GM21360 (cell line): ENCODE results near the gene FNDC3A.
A peak's percentile ranks its signal among the peaks of the same experiment; 100 is the strongest.

ENCODE experiments used
- ATAC-seq: cut with Tn5 transposase; IDR thresholded peaks from one replicate; pipeline ENCODE4 v1.9.1; 2021; ENCODE audit warnings: mild to moderate bottlenecking, moderate library complexity; ENCODE audit not compliant: unreplicated experiment

Gene FNDC3A, protein sequence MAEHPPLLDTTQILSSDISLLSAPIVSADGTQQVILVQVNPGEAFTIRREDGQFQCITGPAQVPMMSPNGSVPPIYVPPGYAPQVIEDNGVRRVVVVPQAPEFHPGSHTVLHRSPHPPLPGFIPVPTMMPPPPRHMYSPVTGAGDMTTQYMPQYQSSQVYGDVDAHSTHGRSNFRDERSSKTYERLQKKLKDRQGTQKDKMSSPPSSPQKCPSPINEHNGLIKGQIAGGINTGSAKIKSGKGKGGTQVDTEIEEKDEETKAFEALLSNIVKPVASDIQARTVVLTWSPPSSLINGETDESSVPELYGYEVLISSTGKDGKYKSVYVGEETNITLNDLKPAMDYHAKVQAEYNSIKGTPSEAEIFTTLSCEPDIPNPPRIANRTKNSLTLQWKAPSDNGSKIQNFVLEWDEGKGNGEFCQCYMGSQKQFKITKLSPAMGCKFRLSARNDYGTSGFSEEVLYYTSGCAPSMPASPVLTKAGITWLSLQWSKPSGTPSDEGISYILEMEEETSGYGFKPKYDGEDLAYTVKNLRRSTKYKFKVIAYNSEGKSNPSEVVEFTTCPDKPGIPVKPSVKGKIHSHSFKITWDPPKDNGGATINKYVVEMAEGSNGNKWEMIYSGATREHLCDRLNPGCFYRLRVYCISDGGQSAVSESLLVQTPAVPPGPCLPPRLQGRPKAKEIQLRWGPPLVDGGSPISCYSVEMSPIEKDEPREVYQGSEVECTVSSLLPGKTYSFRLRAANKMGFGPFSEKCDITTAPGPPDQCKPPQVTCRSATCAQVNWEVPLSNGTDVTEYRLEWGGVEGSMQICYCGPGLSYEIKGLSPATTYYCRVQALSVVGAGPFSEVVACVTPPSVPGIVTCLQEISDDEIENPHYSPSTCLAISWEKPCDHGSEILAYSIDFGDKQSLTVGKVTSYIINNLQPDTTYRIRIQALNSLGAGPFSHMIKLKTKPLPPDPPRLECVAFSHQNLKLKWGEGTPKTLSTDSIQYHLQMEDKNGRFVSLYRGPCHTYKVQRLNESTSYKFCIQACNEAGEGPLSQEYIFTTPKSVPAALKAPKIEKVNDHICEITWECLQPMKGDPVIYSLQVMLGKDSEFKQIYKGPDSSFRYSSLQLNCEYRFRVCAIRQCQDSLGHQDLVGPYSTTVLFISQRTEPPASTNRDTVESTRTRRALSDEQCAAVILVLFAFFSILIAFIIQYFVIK

DNA sequence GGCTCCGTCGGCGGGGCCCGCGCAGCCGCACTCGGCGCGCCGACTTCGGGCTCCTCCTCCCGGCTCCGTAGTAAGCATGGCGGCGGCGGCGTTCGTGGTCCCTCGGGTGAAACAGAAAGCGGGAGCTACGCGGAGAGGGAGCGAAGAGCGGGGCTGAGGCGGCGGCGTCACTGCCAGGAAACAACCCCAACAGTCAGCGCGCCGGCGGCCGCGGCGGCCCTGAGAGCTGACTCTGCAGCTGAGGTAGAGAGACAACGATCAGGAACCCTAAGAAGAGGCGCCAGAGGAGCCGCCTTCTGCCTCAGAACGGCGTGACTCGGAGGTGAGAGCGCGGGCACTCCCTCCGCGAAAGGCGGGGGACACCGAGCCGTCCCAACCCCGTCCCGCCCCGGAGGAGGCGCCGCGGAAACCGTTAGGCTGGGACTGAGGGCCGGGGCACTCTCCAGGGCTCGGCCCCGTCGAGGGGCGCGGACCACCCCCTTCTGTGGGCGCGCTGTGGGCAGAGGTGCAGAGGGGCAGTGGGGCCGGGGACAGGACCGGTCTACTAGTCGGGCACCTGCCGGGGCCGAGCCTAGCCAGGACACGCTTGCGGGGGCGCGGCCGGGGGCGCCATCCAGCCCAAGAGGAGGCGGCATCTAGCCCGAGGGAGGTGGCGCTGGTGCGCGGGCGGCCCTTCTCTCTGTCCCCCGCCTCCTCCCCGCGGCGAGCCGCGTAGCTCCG is at the start of gene FNDC3A:
FNDC3A (plus strand) TSS at position 57 of the 720 bp plus-strand sequence. CDS start 30,279 bp downstream, outside the sequence.
- ATAC-seq = peak; percentile 57

DNA sequence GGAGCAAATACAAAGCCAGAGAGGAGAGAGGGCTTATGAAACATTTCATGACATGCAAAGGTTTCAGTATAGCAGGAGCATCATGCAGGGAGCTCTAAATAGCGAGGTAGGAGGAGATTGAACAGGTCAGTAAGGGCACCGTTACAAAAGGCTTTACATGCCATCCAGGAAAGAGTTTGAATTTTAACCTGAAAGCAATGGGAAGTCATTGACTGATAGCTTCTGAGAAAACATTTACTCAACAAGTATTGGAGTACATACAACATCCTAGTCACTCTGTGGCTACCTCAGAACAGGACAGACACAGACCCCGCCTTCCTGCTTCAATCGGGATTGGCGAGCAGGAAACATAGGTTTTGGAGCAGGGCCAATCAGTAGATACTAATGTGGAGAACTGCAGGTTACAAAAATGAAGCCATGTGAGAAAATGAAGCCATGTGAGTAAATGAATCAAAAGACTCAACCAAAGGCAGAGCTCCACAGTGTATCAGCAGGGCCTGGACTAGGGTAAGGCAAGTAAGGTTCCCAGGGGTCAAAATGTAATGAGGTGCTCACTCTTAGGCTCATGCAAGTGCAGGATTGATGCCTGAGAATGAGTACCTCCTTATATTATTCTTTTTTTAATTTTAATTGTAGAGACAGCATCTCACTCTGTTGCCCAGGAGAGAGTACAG is 46.8 kb upstream of the FNDC3A start:
- ATAC-seq = no peak

DNA sequence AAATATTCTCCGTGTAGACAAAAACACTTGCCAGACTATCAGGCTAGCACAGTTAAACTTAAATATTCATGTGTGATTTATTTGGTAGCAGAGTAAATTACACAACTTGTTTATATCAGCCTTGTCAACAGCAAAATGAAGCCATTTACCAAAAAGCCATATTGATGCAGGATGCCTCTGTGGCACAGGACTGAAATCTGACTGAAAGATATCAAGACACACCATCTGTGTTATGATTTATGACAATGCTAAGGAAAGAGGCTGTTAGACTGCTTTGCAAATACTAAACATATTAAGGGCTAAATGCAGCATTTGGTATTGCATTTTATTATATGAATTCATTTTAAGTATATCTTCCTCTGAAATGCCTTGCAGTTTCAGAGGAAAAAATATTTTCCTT is 44.8 kb upstream of the FNDC3A start:
- no peak for ATAC-seq

DNA sequence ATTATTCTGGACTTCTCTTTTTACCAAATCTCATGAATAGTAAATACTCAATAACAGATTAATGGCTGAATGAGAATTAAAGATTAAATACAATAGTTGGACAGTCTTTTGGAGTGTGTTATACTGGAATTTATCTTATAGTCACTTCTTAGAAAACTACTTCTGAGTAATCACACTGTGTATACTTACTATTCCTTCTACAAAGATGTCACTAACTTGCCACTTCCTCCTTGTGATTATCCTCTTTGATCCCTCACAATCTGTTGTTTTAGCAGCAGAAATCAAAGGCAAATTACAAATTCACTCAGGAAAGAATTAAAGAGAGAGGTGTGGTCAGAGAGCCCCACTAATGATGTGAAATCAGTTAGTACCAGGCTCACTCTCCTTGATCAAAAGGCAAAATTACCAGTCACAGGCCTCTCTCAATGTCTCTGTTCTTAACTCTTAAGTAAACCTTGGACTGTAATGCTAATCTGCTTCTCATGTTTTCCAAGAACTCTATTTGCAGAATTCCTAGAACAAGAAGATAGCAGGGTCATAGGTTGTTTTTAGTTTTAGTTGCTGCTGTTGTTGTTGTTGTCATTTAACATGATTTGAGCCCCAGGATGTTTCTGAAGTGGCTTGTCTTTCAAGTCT is 37.3 kb upstream of the FNDC3A start:
- ATAC-seq = no peak

DNA sequence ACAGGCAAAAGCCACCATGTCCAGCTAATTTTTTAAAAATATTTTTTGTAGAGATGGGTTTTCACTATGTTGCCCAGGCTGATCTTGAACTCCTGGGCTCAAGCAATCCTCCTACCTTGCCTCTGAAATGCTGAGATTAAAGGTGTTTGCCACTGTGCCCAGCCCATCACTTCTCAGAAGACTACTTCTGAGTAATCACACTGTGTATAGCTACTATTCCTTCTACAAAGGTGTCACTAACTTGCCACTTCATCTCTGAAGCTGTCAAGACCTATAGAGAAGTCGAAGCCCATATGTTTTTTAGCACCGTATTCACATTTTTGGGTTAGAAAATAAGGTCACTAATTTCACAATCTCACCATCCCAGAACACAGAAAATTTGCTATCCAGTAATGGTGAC is 36.0 kb upstream of the FNDC3A start:
- ATAC-seq = no peak

DNA sequence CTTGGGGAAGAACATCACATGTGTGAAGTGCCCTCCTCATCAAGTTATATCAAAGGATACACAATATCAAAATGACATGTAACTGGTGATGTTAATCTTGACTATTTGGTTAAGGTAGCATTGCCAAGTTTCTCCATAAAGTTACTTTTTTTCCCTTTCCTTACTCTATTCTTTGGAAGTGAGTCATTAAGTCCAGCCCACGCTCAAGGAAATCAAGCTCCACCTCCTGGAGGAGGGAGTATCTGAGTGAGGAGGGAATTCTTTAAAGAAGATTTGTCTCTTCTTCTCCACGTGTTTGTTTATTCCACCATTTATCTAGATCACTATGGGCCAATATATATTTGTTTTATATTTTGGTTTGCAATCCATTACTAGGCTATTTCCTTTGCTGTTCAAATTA is 33.6 kb upstream of the FNDC3A start:
- ATAC-seq = no peak

DNA sequence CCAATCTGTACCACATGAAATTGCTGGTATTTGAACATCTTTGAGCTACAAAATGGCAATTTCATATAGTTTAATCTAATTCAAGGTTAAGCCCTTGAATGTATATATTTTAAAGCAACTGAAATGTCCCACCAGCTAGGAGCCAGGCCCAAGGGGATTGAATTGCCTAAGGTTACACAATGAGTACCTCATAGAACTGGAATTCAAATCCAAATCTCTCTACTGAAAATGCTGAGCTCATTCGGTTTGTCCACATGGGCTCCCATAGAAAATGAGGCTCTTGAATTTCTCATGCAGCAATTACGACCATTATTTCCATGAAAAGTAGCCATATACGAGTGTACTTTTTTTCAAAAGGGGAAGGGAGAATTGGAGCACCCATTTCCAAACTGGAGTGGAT is 31.5 kb upstream of the FNDC3A start:
- ATAC-seq = no peak

DNA sequence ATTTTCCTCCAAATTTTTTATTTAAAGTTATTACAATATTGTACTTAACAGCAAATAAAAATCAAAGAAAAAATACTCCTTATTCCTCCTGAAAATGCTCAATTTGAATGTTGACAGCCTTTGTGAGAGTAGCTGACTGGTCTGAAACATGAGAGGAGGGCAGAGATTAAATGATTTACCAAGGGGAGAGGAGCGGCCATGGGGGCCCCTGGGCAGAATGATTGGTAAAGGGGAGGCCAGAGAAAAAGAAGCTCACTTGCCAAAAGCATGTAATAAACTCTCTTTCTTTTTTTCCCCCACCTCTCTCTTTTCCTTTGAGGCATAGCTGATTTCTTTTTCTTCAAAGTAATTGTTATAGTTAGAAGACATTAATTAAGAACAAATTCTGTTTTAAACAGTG is 30.1 kb upstream of the FNDC3A start:
- ATAC-seq = no peak

DNA sequence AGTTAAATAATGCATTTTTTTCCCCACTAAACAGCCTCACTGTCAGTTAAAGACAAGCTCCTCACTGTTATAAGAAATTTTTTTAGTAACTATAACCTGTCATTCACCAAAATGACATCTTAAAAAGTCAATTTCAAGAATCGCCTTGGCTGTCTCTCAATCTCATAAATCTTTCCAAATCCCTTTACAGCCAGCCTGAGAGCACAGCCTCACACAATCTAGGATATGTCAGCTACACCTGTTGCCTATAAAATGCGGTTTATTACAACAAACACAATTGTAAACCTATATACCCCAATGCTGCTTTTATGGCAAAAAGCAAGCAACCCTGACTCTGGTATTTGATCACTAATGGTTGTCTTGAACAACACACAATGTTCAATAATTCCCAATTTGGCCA is 29.5 kb upstream of the FNDC3A start:
- no peak for ATAC-seq

DNA sequence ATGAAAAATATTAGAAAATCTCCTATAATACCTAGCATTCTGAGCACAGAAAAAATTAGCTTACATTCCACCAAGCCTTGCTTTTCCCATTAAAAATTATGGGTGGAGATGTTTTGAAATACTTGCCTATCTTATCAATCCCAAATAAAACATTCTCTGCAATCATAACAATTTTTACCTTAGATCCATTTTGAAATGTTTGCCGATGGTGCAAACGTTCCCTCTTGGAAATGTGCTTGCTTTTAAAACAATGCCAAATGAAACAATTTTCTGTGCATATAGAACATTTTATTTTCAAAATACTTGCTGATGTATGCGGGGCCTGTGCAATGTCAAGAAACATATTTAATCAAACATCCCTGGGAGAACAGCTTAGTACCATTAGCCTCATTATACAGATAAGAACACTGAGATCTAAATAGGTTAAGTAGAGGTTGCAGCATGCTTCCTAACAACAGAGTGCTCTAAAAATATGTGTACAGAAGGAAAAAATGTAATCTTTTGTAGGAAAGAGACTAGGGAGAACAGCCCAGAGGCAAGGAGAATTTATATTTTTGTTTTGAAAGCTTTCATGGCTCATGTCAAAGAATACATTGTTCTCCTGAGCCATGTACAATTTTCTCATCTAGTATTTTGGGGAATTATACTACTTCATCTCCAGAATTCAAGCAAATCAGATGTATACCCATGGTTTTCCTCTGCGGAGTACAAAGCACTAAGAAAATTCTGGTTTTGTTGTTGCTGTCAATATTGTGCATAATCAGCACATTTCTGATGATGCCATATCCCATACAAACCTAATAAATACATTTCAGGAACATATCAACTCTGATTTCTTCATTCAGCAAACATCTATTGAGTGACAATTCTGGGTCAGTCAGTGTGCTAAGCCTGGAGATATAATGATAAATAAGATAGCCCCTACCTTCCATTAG is 25.9 kb upstream of the FNDC3A start:
- no peak for ATAC-seq

DNA sequence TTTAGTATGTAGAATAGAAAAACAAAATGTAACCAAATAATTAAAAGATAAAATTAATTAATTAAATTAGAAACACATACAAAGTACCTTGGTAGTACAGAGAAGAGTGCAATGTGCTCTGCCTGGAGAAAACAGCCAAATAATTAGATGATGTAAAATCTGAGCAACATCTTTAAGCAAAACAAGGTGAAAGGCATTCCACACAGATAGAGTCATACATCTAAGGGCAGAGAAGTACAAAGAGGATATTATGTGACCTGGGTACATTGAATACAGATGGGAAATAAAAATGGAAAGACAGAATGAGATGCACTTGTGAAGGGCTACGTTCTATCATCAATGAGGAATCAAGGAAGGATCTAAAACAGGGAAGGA is 25.2 kb upstream of the FNDC3A start:
- ATAC-seq = no peak

DNA sequence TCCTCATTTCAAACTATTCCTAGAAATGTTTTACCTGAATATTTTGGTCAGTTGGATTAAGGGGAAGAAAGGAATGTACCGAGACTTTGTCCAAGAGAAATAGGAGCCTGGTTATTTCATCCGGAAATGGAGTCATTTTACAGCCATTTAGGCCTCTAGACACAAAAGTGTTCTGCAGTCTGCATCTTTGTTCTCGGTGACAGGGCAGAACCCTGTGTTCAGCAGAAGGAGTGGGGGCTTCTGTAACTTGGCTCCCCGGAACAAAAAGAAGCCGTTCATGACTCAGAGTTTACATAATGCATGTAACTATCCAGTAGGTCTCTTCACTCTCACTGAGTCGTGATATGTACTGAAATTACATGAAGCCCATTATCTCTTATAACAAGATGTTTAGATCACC is 21.6 kb upstream of the FNDC3A start:
- ATAC-seq = no peak

DNA sequence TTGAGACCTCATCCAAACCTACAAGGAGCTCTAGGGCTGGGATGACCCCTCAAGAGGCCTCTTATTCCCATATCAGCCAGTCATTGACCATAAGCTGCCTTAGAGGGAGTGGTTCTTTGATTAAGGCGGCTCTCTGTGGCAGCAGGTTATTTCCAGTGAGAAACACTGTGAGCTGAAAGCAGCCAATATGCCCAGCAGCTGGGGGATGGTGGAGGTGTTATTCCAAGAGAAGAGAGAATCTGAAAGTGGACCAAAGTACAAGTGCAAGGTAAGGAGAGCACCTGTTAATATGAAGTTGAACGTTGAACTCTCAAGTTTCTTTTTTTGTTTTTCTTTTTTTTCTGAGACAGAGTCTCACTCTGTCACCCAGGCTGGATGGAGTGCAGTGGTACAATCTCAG is 20.2 kb upstream of the FNDC3A start:
- ATAC-seq = no peak

DNA sequence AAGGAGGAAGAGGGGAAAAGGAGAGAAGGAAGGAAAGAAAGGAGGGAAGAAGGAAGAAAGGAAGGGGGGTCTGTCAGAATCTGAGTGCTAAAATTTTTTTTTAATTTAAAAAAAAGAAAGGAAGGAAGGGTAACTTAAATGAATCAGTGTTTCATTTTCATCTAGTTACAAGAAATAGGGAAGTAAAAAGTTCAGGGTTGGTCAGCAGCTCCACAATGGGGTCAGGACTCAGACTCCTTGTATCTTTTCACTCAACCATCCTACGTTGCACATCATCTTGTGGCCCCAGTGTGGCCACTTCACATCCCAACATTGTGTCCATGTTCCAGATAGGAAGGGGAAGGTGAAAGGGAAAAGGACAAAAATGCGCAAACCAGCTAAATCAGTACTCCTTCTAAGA is 14.3 kb upstream of the FNDC3A start:
- no peak for ATAC-seq

DNA sequence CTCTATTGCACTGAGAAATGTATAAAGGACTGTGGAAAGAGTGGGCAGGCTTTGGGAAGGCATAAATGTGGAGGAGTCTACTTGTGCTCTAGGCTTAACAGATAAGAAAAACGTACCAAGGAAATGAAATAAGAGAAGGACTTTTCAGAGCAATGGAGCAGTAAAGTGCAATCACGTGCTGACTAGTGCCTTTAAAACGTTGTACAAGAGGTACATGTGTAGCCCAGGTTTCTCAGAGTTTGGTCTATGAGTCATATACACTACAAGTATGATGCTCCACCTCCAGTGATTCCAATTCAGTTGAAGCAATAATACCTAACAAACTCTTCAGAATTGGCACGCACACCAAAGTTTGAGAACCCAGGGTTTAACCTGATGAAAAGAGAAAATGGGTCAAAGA is 13.4 kb upstream of the FNDC3A start:
- no peak for ATAC-seq

DNA sequence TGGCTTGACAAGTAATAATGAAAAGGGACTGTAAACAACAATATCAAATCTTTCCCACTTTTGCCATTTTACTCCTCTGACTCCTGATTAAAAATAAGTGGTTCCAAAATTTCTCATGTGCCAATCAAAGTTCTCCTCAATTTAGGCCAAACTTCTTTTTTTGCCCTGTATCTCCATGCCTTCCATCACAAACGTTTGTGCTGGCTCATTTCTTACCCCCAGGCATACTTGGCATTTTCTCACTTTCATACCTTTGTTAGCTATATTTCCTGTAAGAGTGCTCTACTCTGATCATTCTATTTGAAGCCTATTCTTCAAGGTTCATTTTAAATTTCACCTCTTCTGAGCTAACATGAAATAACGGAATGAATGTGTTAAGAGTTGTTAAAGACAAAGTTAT is 10.0 kb upstream of the FNDC3A start:
- ATAC-seq = no peak

DNA sequence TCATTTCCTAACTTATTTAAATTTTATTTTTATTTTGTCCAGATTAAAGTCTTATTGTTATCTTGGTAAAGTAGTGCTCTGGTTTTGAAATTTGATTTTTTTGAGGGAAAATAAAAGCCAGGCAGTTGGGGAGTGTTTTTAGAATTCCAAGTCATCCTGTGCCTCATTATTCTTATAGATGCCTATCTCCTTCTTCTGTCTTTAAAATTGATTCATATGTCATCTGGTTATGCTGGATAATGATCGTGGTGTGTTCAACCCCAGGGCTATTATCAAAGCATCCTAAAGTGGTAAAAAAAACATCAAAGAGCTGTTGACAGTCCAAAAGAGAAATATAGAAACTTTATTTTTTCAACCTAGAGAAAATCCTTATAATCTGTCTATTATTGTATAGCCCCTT is 6.0 kb upstream of the FNDC3A start:
- no peak for ATAC-seq

DNA sequence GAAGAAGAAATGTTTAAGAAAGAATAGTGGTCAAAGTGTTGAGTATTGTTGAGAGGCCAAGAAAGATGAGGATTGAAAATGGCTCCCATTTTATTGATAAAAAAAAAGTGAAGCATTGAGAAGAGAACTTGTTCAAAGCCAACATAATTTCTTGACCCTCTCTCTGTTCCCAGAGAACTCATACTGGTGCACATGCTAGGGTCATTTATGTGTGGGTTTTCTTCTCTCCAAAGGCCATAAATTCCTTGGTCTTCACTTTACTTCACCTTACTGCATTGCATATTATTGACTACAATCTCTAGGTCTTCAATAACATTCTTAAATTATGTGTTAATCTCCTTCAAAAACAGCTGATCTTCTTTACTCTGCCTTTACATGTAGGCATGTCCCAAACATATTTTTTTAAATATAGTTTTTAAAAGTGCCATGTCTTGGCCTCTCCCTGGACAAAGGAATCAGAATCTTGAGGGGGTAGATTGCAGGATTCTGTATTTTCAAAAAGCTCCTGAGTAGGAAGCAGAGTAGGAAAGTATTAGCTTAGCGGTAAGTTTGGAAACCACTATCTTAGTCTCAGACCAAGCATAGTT is 1.8 kb upstream of the FNDC3A start:
- no peak for ATAC-seq
